H1 (cell line): ENCODE results near the gene PHACTR1. TPM values are rescaled to one million over a fixed set of nuclear protein-coding genes. Genes with fewer than 3 reads are reported as not detected.

ENCODE experiments used
- CHD1 ChIP-seq: IDR thresholded peaks from 2 replicates; pipeline ENCODE4 v1.6.1; 2012; ENCODE audit warnings: low read depth, low read length, improper control_type of control experiment
- EP300 ChIP-seq, 2 experiments: IDR thresholded peaks; 1 replicate in 1 of 2; 2 replicates in 1 of 2; pipeline ENCODE4 v1.6.1; 2011 to 2012; ENCODE audit warnings: low read depth in 2 of 2, low read length in 2 of 2, mild to moderate bottlenecking in 2 of 2, borderline replicate concordance in 1 of 2, inconsistent platforms in 1 of 2, moderate library complexity in 1 of 2
- RFX5 ChIP-seq: IDR thresholded peaks from 2 replicates; pipeline ENCODE4 v1.6.1; 2011; ENCODE audit warnings: low read depth, low read length, improper control_type of control experiment, borderline replicate concordance
- polyA plus RNA-seq, 7 experiments: library from polyadenylated mRNA; depleted of rRNA in 3 of 7; stranded (reverse) in 5 of 7; unstranded in 2 of 7; fragments of >200 nt in 5 of 7; fragments of 200-250 nt in 2 of 7; gene quantifications; 1 replicate in 5 of 7; 2 replicates in 1 of 7; 4 replicates in 1 of 7; pipeline versions ENCODE4 v1.2.1 to v1.2.3, GENCODE V29; 2011 to 2013; ENCODE audit warnings: missing spikeins in 2 of 7, mixed read lengths in 2 of 7
- total RNA-seq: library from RNA; stranded (reverse); fragmentation: NEBNext Ultra II Directional; extraction: Animal tissue kit (Norgen Biotek cat#: 25700); gene quantifications from 2 replicates; pipeline ENCODE4 v1.2.1, GENCODE V29; 2021
- TF ChIP-seq, protein P1 (sequence below): IDR thresholded peaks from 2 replicates; pipeline ENCODE4 v1.6.1; 2012; ENCODE audit warnings: low read length, inconsistent platforms

PHACTR1 gene
- total and polyA plus RNA-seq, 2 of the 8 experiments (the other 6 are each of a cell fraction or from before 2014, with no cell fraction given) = 3.9 to 17.1 TPM

DNA sequence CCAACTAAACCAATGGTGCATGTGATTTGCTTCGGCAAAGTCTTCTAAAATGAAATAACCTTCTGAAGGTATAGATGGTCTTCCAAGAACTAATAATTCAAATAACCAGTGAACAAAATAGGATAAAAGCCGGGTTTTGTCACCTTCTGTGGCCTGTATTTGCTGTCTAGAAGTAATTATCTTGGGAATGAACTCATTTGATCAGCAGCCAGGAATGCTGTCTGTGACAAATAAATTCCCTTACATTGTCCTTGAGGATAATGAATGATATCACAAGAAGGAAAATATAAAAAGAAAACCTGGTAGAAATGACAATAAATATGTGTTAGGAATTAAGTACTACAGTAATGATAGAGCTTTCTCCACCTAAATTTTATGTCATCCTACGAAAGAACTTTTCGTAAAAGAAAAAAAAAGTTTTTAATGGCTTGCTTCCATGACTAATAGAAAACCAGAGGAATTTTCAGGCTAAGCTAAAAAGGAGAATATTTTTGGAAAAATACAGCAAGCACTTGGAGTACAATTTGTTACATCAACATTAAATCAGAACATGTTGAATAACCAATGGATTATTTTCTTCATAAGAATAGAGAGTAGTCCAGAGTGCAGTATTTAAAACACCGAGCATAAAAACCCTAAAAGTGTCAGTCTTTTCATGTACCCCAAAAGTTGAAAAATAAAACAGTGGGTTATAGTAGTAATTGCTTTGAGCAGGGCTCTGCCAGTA, 364.1 kb downstream of the PHACTR1 start (continued):
- TF ChIP-seq RFX5 (no peak), CHD1 (no peak), EP300 (IDR thresholded peaks at IDR 0.05; ENCODE audit: borderline replicate concordance in 1 of 2, low read depth in 2 of 2, low read length in 2 of 2) (no peak)
- TF ChIP-seq, protein P1, sequence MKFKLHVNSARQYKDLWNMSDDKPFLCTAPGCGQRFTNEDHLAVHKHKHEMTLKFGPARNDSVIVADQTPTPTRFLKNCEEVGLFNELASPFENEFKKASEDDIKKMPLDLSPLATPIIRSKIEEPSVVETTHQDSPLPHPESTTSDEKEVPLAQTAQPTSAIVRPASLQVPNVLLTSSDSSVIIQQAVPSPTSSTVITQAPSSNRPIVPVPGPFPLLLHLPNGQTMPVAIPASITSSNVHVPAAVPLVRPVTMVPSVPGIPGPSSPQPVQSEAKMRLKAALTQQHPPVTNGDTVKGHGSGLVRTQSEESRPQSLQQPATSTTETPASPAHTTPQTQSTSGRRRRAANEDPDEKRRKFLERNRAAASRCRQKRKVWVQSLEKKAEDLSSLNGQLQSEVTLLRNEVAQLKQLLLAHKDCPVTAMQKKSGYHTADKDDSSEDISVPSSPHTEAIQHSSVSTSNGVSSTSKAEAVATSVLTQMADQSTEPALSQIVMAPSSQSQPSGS = no peak
- TF ChIP-seq, all 59 proteins: peak for 0
